ENCODE results near the gene ATP5PO.

DNA sequence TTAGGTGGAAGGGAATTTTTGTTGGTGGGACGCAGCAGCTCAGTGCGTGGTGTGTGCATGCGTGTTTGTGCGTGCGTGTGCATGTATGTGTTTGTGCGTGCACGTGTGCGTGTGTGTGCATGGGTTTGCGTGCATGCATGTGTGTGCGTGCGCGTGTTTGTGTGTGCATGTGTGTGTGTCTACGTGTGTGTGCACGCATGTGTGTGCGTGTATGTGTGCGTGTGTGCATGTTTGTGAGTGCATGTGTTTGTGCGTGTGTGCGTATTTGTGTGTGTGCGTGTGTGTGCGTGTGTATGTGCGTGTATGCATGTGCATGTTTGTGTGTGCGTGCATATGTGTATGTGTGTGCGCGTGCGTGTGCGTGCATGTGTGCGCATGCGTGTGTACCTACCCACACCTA is 20.2 kb downstream of the ATP5PO start:
- TF ChIP-seq SP1 (CRISPR knock-in tag; conservative IDR thresholded peaks at IDR 0.05) = no peak
- no peak for TF ChIP-seq PREB (CRISPR knock-in tag; IDR thresholded peaks at IDR 0.05; ENCODE audit: borderline replicate concordance)
- TF ChIP-seq, protein P1, sequence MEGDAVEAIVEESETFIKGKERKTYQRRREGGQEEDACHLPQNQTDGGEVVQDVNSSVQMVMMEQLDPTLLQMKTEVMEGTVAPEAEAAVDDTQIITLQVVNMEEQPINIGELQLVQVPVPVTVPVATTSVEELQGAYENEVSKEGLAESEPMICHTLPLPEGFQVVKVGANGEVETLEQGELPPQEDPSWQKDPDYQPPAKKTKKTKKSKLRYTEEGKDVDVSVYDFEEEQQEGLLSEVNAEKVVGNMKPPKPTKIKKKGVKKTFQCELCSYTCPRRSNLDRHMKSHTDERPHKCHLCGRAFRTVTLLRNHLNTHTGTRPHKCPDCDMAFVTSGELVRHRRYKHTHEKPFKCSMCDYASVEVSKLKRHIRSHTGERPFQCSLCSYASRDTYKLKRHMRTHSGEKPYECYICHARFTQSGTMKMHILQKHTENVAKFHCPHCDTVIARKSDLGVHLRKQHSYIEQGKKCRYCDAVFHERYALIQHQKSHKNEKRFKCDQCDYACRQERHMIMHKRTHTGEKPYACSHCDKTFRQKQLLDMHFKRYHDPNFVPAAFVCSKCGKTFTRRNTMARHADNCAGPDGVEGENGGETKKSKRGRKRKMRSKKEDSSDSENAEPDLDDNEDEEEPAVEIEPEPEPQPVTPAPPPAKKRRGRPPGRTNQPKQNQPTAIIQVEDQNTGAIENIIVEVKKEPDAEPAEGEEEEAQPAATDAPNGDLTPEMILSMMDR (IDR thresholded peaks at IDR 0.05) = no peak
- TF ChIP-seq ZNF138 (CRISPR knock-in tag; conservative IDR thresholded peaks at IDR 0.05) = no peak
- TF ChIP-seq ATF1 (CRISPR knock-in tag; IDR thresholded peaks at IDR 0.05) = no peak
- TF ChIP-seq, protein P2, sequence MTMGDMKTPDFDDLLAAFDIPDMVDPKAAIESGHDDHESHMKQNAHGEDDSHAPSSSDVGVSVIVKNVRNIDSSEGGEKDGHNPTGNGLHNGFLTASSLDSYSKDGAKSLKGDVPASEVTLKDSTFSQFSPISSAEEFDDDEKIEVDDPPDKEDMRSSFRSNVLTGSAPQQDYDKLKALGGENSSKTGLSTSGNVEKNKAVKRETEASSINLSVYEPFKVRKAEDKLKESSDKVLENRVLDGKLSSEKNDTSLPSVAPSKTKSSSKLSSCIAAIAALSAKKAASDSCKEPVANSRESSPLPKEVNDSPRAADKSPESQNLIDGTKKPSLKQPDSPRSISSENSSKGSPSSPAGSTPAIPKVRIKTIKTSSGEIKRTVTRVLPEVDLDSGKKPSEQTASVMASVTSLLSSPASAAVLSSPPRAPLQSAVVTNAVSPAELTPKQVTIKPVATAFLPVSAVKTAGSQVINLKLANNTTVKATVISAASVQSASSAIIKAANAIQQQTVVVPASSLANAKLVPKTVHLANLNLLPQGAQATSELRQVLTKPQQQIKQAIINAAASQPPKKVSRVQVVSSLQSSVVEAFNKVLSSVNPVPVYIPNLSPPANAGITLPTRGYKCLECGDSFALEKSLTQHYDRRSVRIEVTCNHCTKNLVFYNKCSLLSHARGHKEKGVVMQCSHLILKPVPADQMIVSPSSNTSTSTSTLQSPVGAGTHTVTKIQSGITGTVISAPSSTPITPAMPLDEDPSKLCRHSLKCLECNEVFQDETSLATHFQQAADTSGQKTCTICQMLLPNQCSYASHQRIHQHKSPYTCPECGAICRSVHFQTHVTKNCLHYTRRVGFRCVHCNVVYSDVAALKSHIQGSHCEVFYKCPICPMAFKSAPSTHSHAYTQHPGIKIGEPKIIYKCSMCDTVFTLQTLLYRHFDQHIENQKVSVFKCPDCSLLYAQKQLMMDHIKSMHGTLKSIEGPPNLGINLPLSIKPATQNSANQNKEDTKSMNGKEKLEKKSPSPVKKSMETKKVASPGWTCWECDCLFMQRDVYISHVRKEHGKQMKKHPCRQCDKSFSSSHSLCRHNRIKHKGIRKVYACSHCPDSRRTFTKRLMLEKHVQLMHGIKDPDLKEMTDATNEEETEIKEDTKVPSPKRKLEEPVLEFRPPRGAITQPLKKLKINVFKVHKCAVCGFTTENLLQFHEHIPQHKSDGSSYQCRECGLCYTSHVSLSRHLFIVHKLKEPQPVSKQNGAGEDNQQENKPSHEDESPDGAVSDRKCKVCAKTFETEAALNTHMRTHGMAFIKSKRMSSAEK (CRISPR knock-in tag; IDR thresholded peaks at IDR 0.05; ENCODE audit: borderline replicate concordance) = no peak

Data from WTC11 (cell line).